NCI-H526 (cell line): ENCODE data around the gene YY1AP1.
A peak's percentile ranks its signal among the peaks of the same experiment; 100 is the strongest.
"Not testable (repeated sequence)": the region's sequence is repeated elsewhere in the genome, so short reads cannot be mapped to it uniquely, and the experiment has no call there.

Source experiments
- DNase-seq, 2 experiments: peaks; one replicate each; lab custom pipeline; 2025; lab: John Stamatoyannopoulos, UW

YY1AP1 gene

GRCh38 chr1:155695072-155695471 is 6.5 kb upstream of the YY1AP1 start:
- DNase-seq, result no peak

DNA sequence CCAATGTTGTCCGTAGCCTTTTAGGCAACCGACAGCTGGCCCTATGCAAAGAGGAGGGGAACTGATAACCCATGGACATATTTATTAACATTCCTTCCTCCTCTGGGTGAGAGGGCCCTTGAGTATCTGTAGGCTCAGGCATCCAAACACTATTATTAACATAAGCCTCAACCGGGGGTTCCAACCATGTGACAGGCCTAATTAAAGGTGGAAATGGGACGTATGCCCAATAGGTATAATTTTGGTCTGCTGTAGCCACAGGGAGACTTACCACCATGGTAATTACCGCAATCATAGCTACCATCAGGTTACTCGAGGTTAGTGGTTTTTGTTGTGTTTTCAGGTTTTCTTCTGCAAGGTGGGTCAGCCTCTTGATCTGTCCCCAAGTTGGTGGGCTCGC is 5.6 kb upstream of the YY1AP1 start:
- DNase-seq, result no peak

GRCh38 chr1:155691992-155692528 is 3.5 kb upstream of the YY1AP1 start:
- no peak for DNase-seq

GRCh38 chr1:155689081-155689607 is 570 bp upstream of the YY1AP1 start, which contains the start of gene DAP3:
Gene DAP3 (plus strand): TSS chr1:155689091. CDS start chr1:155709780, 20,689 bp downstream.
- DNase-seq, result peak in 1 of 2 experiments; percentile 61

- peak; percentile 56 to 83 for DNase-seq
Observed at GRCh38 chr1:155687705-155688323, 760 bp downstream of the YY1AP1 start.

DNA sequence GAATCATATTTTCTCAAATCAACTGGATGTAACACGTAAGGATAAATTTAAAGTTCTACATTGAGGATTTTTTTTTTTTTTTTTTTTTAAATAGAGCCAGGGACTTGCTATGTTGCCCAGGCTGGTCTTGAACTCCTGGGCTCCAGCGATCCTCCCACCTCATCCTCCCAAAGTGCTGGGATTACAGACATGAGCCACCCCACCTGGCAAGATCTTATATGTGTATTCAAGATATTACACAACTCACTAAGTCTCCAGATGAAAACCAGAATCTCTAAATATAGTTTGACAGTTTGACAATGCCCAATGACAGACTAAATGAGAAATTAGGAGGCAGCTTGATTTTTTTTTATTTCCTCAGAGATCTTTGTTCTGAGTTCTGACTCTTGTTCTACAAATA is 6.8 kb downstream of the YY1AP1 start:
- no peak for DNase-seq

DNA sequence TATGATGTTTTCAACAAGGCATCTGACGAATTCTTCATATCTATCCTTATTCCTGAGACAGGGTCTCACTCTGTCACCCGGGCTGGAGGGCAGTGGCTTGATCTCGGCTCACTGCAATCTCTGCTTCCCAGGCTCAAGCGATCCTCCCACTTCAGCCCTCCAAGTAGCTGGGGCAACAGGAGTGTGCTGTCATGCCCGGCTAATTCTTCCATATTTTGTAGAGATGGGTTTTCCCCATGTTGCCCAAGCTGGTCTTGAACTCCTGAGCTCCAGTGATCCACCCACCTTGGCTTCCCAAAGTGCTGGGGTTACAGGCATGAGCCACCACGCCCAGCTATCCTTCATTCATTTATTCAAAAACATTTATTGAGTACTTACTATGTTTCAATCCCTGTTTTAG is 8.0 kb downstream of the YY1AP1 start:
- no peak for DNase-seq

- DNase-seq, result not testable (repeated sequence)
Observed at GRCh38 chr1:155678992-155679391, 9.6 kb downstream of the YY1AP1 start.

GRCh38 chr1:155678027-155678426 is 10.5 kb downstream of the YY1AP1 start:
- DNase-seq, result no peak

DNA sequence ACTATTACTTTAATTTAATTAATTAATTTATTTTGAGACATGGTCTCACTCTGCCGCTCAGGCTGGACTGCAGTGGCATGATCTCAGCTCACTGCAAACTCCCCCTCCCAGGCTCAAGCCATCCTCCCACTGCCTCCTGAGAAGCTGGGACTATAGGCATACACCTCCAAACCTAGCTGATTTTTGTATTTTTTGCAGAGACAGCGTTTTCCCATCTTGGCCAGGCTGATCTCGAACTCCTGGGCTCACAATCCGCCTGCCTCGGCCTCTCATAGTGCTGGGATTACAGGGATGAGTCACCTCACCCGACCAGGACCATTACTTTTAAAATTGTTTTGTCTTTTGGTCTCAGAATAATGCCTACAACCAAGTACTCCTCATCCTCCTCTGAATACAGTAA is 15.6 kb downstream of the YY1AP1 start:
- DNase-seq, result no peak

- DNase-seq, result no peak
Observed at GRCh38 chr1:155671750-155672149, 16.8 kb downstream of the YY1AP1 start.

GRCh38 chr1:155669233-155670162 is 19.1 kb downstream of the YY1AP1 start:
- DNase-seq, result no peak

- DNase-seq, result not testable (repeated sequence)
Observed at GRCh38 chr1:155661239-155661638, 27.3 kb downstream of the YY1AP1 start.

- DNase-seq, result no peak
Observed at GRCh38 chr1:155657463-155657862, 31.1 kb downstream of the YY1AP1 start.

- no peak for DNase-seq
Observed at GRCh38 chr1:155652951-155653350, 35.6 kb downstream of the YY1AP1 start.

GRCh38 chr1:155651861-155652661 is 36.5 kb downstream of the YY1AP1 start:
- peak; percentile 71 to 91 for DNase-seq

- no peak for DNase-seq
Observed at GRCh38 chr1:155650231-155650757, 38.3 kb downstream of the YY1AP1 start.

DNA sequence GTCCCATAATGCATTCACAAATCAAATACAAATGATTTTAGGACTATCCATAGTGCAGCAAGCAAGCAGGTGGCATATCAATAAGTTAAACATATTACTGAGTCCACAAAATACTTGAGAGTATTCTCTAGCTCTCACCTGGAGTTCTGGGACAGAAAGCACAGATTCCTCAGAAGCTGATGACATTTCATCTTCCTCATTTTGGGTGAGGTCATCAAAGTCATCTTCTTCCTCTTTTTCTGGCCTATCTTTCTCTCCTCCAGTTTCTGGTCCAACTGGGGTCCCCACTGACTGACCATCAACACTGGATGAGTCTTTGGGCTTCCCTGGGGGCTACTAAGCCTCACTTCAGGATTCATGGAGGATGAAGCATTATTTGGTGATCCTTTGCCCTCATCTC is 38.9 kb downstream of the YY1AP1 start:
- no peak for DNase-seq

DNA sequence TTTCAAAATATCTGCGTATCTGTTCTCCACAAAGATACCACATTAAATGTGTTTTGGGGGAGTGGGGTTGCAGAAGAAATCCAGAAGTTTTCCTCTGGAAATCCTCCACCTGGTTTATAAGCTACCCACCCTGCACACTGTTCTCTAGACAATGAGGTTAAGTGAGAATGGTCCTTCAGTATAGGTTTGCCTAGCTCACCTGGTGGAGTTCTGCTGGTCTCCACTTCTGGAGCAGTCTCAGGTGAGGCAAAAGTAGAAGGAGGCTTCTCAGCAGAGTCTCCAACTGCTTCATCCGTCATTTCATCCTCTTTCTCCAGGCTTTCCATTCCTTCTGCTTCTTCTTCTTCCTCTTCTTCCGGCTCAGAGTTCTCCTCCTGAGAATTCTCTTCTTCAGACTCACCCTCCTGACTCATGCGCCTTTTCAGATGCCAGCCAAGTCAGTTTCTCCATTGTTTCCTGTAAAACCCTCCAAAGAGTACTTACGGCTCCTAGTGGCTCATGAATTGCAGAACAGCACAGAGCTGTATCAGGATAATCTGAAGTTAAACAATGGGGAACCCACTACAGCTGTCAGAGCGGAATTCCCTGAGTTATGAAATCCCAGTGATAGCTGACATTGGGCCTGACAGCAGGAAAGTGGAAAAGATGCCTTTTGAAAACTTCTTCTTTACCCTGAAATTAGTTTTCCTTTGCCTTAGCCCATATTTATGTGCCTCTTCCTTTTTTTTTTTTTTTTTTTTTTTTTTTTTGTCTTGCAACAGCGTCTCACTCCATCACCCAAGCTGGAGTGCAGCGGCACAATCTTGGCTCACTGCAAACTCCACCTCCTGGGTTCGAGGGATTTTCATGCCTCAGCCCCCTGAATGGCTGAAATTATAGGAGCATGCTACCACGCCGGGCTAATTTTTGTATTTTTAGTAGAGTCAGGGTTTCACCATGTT is 40.1 kb downstream of the YY1AP1 start:
- peak; percentile 61 to 73 for DNase-seq

DNA sequence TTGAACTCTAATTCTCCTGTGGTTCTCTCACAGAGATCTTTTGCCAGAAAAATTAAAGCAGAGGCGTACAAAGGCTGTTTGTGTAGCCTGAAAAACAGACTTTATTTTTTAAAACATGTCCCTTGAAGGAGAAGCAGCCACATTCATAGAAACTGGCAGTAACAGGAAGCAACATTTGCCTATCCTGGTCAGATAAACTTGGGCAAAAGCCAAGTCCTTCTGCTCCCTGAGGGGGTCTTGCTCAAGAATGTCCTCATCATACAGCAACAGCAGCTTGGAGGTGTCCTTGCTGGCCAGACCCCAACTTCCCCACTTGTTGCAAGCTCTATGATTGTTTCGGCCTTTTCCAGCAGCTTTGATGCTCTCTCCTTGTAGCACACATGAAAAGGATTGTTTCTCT is 42.3 kb downstream of the YY1AP1 start:
- no peak for DNase-seq
